PC-9 (cell line): ENCODE data around the gene ZNF593. TPM values are rescaled to one million over a fixed set of nuclear protein-coding genes. Genes with fewer than 3 reads are reported as not detected.

Experiments used
- BruUV-seq: library from RNA; stranded (reverse); fragments of 400-500 nt; replicated peaks from 2 replicates; lab custom pipeline; 2021; lab: Mats Ljungman, UMichigan
- CTCF ChIA-PET: fragments of 300-600 bp; sonication (Branson Sonifier 250); formaldehyde crosslinking; loops from one replicate; lab custom pipeline; 2022; ENCODE audit warnings: antibody characterized with exemption; lab: Charles Lee
- POLR2A ChIA-PET: fragments of 300-600 bp; sonication (Branson Sonifier 250); formaldehyde crosslinking; loops from one replicate; lab custom pipeline; 2022; ENCODE audit warnings: antibody characterized with exemption; ENCODE audit not compliant: unreplicated experiment; lab: Charles Lee
- DNase-seq, 2 experiments: peaks; one replicate each; pipeline versions ENCODE4 v3.0.0 to v3.0.0-alpha.2; 2015 to 2022; ENCODE audit warnings: mixed read lengths in 1 of 2
- H2AFZ ChIP-seq: fragments of 200-600 bp; sonication (generic); 2 replicates; pipeline ENCODE4 v1.8.1; 2017; ENCODE audit warnings: antibody characterized with exemption
- H3F3A ChIP-seq: fragments of 200-600 bp; sonication (generic); 2 replicates; pipeline ENCODE4 v1.8.1; 2017; ENCODE audit warnings: antibody characterized with exemption, mild to moderate bottlenecking, low read depth; ENCODE audit not compliant: insufficient read depth
- H3K27ac ChIP-seq: fragments of 200-600 bp; sonication (generic); 2 replicates; pipeline ENCODE4 v1.6.1; 2016; ENCODE audit warnings: mixed run types
- H3K27me3 ChIP-seq: fragments of 200-600 bp; sonication (generic); 2 replicates; pipeline ENCODE4 v1.6.1; 2016; ENCODE audit warnings: low read depth, mixed run types; ENCODE audit not compliant: insufficient read depth
- H3K36me3 ChIP-seq: fragments of 200-600 bp; sonication (generic); 2 replicates; pipeline ENCODE4 v1.6.1; 2016; ENCODE audit warnings: low read depth, mixed run types
- H3K4me1 ChIP-seq: fragments of 200-600 bp; sonication (generic); replicated peaks from 2 replicates; pipeline ENCODE4 v1.6.1; 2016; ENCODE audit warnings: mixed run types; ENCODE audit not compliant: insufficient read depth
- H3K4me2 ChIP-seq: fragments of 200-600 bp; sonication (generic); 2 replicates; pipeline ENCODE4 v1.6.1; 2017; ENCODE audit warnings: mixed run types
- H3K4me3 ChIP-seq: fragments of 200-600 bp; sonication (generic); 2 replicates; pipeline ENCODE4 v1.6.1; 2016; ENCODE audit warnings: mixed run types
- H3K79me2 ChIP-seq: fragments of 200-600 bp; sonication (generic); 2 replicates; pipeline ENCODE4 v1.6.1; 2017; ENCODE audit warnings: low read depth, mixed run types
- H3K9me2 ChIP-seq: fragments of 200-600 bp; sonication (generic); 2 replicates; pipeline ENCODE4 v1.8.1; 2017; ENCODE audit warnings: mild to moderate bottlenecking; ENCODE audit not compliant: insufficient read depth
- H3K9me3 ChIP-seq: fragments of 200-600 bp; sonication (generic); 2 replicates; pipeline ENCODE4 v1.8.1; 2016; ENCODE audit warnings: low read depth; ENCODE audit not compliant: insufficient read depth
- H4K20me1 ChIP-seq: fragments of 200-600 bp; sonication (generic); 2 replicates; pipeline ENCODE4 v1.8.1; 2017; ENCODE audit not compliant: insufficient read depth
- EZH2 ChIP-seq: fragments of 200-600 bp; sonication (generic); IDR thresholded peaks from 2 replicates; pipeline ENCODE4 v1.8.0; 2017; ENCODE audit warnings: antibody characterized with exemption, low read depth
- intact Hi-C: fragments of 100-400 bp; cut with micrococcal nuclease; formaldehyde crosslinking; loops from one replicate; pipeline ENCODE4 v1.10.0; 2022; ENCODE audit not compliant: unreplicated experiment
- total RNA-seq: library from RNA; stranded (reverse); gene quantifications from 2 replicates; pipeline ENCODE4 v1.2.3, GENCODE V29; 2021
- TF ChIP-seq, protein P1 (sequence below): fragments of 200-600 bp; sonication (generic); conservative IDR thresholded peaks from 2 replicates; pipeline ENCODE4 v1.6.1; 2017; ENCODE audit warnings: mixed run types, antibody characterized with exemption, mild to moderate bottlenecking, moderate library complexity

The ZNF593 gene
- total RNA-seq, 1 experiment from 2014 or later: 37.0 TPM

DNA sequence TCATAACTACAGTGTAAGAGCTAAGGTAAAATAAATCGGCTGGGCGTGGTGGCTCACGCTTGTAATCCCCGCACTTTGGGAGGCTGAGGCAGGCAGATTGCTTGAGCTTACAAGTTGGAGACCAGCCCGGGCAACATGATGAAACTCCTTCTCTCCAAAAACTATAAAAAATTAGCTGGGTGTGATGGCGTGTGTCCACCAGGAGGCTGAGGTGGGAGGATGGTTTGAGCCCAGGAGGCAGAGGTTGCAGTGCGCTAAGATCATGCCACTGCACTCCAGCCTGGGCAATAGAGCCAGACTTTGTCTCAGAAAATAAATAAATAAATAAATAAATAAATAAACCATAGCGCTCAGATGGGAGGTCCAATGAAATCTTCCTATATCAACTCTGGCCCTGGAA, 27.5 kb upstream of the ZNF593 start:
- no peaks in the 10 kb centered on the region for H3K36me3 ChIP-seq
- BruUV-seq: no TSS peak
- no peak for TF ChIP-seq EZH2
- TF ChIP-seq, protein P1, sequence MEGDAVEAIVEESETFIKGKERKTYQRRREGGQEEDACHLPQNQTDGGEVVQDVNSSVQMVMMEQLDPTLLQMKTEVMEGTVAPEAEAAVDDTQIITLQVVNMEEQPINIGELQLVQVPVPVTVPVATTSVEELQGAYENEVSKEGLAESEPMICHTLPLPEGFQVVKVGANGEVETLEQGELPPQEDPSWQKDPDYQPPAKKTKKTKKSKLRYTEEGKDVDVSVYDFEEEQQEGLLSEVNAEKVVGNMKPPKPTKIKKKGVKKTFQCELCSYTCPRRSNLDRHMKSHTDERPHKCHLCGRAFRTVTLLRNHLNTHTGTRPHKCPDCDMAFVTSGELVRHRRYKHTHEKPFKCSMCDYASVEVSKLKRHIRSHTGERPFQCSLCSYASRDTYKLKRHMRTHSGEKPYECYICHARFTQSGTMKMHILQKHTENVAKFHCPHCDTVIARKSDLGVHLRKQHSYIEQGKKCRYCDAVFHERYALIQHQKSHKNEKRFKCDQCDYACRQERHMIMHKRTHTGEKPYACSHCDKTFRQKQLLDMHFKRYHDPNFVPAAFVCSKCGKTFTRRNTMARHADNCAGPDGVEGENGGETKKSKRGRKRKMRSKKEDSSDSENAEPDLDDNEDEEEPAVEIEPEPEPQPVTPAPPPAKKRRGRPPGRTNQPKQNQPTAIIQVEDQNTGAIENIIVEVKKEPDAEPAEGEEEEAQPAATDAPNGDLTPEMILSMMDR: no peak
- no peaks in the 10 kb centered on the region for H4K20me1 ChIP-seq
- H3K4me2 ChIP-seq: no peak overlapping the region
- H3F3A ChIP-seq: no peaks in the 10 kb centered on the region
- no peaks in the 10 kb centered on the region for H3K9me2 ChIP-seq
- CTCF ChIA-PET: interaction anchor here (0.6 to 0.7 kb wide), 3 partner anchors 15 to 1460 kb away, joined by 3 read pairs; no protein-coding TSS in a partner anchor
- no peak overlapping the region for H3K4me3 ChIP-seq
- no peak for DNase-seq
- POLR2A ChIA-PET: interaction anchor here (0.6 to 0.7 kb wide), 2 partner anchors 92 to 238 kb away, joined by 3 to 9 read pairs; partner anchors contain the start of gene CEP85
- intact Hi-C loops: no loop called here
- H3K27me3 ChIP-seq: no peaks in the 10 kb centered on the region
- H3K4me1 ChIP-seq: no peaks in the 10 kb centered on the region
- H2AFZ ChIP-seq: no peak overlapping the region
- no peaks in the 10 kb centered on the region for H3K79me2 ChIP-seq
- H3K27ac ChIP-seq: no peak overlapping the region
- H3K9me3 ChIP-seq: no peaks in the 10 kb centered on the region

DNA sequence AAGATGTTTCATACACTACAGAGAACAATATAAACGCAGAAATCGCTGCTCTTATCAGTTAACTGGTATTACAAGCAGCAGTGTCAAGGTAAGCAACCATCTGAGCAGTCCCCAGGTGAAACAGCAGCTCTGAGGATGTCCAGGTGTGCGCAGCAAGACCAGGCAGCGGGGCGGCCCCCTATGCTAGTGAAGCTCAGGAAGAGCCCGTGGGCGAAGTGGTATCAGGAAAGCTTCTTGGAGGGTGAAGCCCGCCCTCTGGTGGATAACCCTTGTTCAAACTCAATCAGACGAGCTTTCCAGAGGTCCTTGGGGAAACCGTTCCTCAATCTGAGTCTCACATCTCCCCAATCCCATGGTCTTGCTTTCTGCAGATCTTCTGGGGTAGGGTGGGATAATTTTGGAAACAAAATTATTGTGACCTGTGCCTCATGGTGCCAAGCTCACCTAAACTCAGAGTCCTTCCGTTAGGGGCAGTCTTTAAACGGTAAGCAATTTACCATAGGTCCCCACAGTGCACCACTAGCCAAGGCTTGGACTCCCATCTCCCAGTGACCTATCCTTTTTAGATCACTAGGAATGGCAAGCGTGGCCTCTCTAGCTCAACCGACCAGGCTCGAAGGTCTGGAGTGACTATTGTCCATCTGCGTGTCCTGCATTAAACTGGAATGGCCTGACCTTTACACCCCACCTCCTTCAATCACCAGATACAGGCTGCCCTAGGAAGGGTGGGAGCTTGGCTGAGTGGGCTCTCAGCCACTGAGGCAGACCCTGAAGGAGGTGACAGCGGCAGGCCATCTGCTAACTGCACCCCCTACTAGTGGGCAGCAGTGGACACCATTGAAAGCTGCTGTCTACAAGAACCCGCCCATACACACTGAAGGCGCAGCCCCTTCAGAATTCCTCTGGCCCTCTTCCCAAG, 24.4 kb upstream of the ZNF593 start:
- POLR2A ChIA-PET: interaction anchor here (0.6 kb wide), 1 partner anchor 47 kb away, joined by 4 read pairs; no protein-coding TSS in a partner anchor
- Histone ChIP-seq H3K4me3 (no peak overlapping the region), H2AFZ (peak overlapping the region; percentile 67; the same call in 1 of the 2 replicates)

DNA sequence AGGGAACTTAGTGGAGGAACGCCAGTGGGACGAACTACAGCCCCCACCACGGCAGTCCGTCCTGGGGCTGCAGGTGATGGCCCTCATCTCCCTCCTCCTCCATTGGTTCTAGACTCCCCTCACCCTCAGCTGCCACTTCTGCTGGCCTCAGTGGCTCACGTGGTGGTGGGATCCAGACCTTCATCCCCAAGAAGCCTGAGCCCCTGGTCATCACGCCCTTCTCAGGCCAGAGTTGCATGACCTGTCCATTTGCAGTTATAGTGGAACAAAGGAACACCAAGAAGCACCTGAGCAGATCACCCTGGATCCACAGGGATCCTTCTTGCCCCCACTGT, 23.8 kb upstream of the ZNF593 start:
- no peaks in the 10 kb centered on the region for H3K79me2 ChIP-seq
- TF ChIP-seq EZH2: no peak
- TF ChIP-seq, protein P1: no peak
- CTCF ChIA-PET: interaction anchor here (0.7 to 1.8 kb wide), 4 partner anchors 41 to 110 kb away, joined by 4 to 20 read pairs (median 8); no protein-coding TSS in a partner anchor
- no peak overlapping the region for H3K4me3 ChIP-seq
- intact Hi-C loops: loop anchor here (1.0 kb wide), 2 partner anchors 41 to 110 kb away; no protein-coding TSS in a partner anchor
- no peak for DNase-seq
- H3K4me1 ChIP-seq: no peaks in the 10 kb centered on the region
- no peaks in the 10 kb centered on the region for H3K9me3 ChIP-seq
- no peaks in the 10 kb centered on the region for H3F3A ChIP-seq
- H3K27me3 ChIP-seq: no peaks in the 10 kb centered on the region
- POLR2A ChIA-PET: no interaction called here
- H2AFZ ChIP-seq: no peak overlapping the region
- H3K9me2 ChIP-seq: no peaks in the 10 kb centered on the region
- no TSS peak for BruUV-seq
- no peaks in the 10 kb centered on the region for H4K20me1 ChIP-seq
- no peak overlapping the region for H3K27ac ChIP-seq
- H3K4me2 ChIP-seq: no peak overlapping the region
- H3K36me3 ChIP-seq: no peaks in the 10 kb centered on the region

More for the DNA sequence above, 24.4 kb upstream of the ZNF593 start:
- Histone ChIP-seq H3F3A (no peaks in the 10 kb centered on the region), H3K4me1 (no peaks in the 10 kb centered on the region), H3K36me3 (no peaks in the 10 kb centered on the region), H3K27me3 (no peaks in the 10 kb centered on the region), H3K4me2 (peak overlapping the region; percentile 65), H3K9me3 (no peaks in the 10 kb centered on the region), H3K9me2 (no peaks in the 10 kb centered on the region), H3K27ac (no peak overlapping the region), H4K20me1 (no peaks in the 10 kb centered on the region), H3K79me2 (no peaks in the 10 kb centered on the region)
- CTCF ChIA-PET: interaction anchor here (0.7 to 1.8 kb wide), 8 partner anchors 17 to 250 kb away, joined by 3 to 20 read pairs (median 4); no protein-coding TSS in a partner anchor
- intact Hi-C loops: loop anchor here (1.0 kb wide), 2 partner anchors 40 to 109 kb away; no protein-coding TSS in a partner anchor
- DNase-seq: peak; percentile 70 to 71
- TF ChIP-seq, protein P1: peak; percentile 82
- no peak for TF ChIP-seq EZH2
- BruUV-seq: no TSS peak
